ENCODE results near the gene FAM120B.
"Not testable (repeated sequence)": the region's sequence is repeated elsewhere in the genome, so short reads cannot be mapped to it uniquely, and the experiment has no call there.

The FAM120B gene

GRCh38 chr6:170385506-170385905 is 78.9 kb downstream of the FAM120B start:
- no peak for TF ChIP-seq CTCF (IDR thresholded peaks at IDR 0.05; ENCODE audit: insufficient read depth, low read depth, low read length, missing control alignments)
- DNase-seq (ENCODE audit: low read depth): no peak
- no peak overlapping the region for H3K4me3 ChIP-seq (ENCODE audit: low read depth, low read length)

- no peak for DNase-seq (ENCODE audit: low read depth)
- TF ChIP-seq CTCF (IDR thresholded peaks at IDR 0.05; ENCODE audit: insufficient read depth, low read depth, low read length, missing control alignments): no peak
Measured at GRCh38 chr6:170388113-170388512, 81.6 kb downstream of the FAM120B start.

DNA sequence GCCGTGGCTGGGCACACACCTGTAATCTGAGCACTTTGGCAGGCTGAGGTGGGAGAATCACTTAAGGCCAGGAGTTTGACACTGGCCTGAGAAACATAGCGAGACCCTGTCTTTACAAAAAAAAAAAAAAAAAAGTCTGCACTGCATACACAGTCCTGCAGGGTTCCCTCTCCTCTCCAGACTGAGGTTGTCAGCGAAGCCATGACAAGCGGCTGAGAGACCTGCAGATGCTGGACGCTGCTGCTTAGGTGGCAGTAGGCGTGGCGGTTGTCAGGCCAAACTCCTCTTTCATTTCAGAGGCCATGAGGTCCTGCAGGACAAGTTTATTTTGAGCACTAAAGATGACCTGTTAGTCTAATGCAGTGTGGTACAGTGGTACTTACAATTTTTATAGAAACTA is 86.5 kb downstream of the FAM120B start:
- no peak for TF ChIP-seq CTCF (IDR thresholded peaks at IDR 0.05; ENCODE audit: insufficient read depth, low read depth, low read length, missing control alignments)
- H3K4me3 ChIP-seq (ENCODE audit: low read depth, low read length): no peak overlapping the region
- no peak for DNase-seq (ENCODE audit: low read depth)

More at GRCh38 chr6:170388113-170388512, 81.6 kb downstream of the FAM120B start:
- H3K4me3 ChIP-seq (ENCODE audit: low read depth, low read length): no peak overlapping the region

DNA sequence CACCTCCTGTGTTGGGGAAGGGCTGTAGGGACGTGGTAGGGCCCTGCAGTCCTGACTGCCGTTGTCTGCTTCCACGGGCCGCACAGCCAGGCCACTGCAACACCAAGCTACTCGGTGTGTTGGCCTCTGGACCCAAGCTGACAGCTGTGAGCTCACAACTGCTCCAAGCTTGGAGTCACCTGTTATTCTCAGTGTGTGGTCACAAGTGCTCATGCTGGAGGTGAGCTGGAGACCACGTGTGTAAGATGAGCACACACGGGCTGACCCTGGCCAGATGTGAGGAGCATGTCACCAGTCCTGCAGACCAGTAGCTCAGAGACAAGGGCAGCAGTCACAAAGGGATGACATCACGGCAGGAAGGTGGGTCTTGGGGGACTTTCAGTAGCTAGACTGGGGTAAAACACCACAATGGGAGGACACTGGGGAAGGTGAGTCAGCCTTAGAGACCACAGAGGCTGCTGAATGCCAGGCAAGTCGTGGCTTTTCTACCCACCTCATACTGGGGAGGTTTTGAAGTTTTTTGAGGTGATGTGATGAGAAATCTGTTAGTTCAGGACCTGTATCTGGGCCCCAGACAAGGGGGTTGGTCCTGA is 87.3 kb downstream of the FAM120B start:
- TF ChIP-seq CTCF (IDR thresholded peaks at IDR 0.05; ENCODE audit: insufficient read depth, low read depth, low read length, missing control alignments): no peak
- DNase-seq (ENCODE audit: low read depth): no peak
- H3K4me3 ChIP-seq (ENCODE audit: low read depth, low read length): no peak overlapping the region

- H3K4me3 ChIP-seq (ENCODE audit: low read depth, low read length): no peak overlapping the region
- DNase-seq (ENCODE audit: low read depth): no peak
- no peak for TF ChIP-seq CTCF (IDR thresholded peaks at IDR 0.05; ENCODE audit: insufficient read depth, low read depth, low read length, missing control alignments)
Measured at GRCh38 chr6:170394980-170395379, 88.4 kb downstream of the FAM120B start.

- DNase-seq (ENCODE audit: low read depth); H3K4me3 ChIP-seq (ENCODE audit: low read depth, low read length): not testable (repeated sequence)
Measured at GRCh38 chr6:170398743-170399369, 92.3 kb downstream of the FAM120B start.

- not testable (repeated sequence) for DNase-seq (ENCODE audit: low read depth); H3K4me3 ChIP-seq (ENCODE audit: low read depth, low read length)
Measured at GRCh38 chr6:170399955-170400558, 93.5 kb downstream of the FAM120B start.
